A549 (cell line): ENCODE results near the gene HRC. TPM values are rescaled to one million over a fixed set of nuclear protein-coding genes. Genes with fewer than 3 reads are reported as not detected.

Experiments used
- ATAC-seq, 2 experiments: fragments of 200-7000 bp in 1 of 2; fragments of >200 bp in 1 of 2; cut with Nextera tagmentation in 1 of 2; cut with Tn5 transposase in 1 of 2; 3 replicates each; pipeline versions ENCODE4 v1.8.0 to v1.9.1; 2018 to 2020; ENCODE audit warnings: mild to moderate bottlenecking in 1 of 2, moderate library complexity in 1 of 2
- CTCF ChIA-PET: fragments of 300-600 bp; sonication (Branson Sonifier 250); formaldehyde crosslinking; extraction: SDS; loops from one replicate; lab custom pipeline; 2021; ENCODE audit warnings: antibody characterized with exemption, inconsistent platforms; lab: Yijun Ruan, JAX
- POLR2A ChIA-PET: fragments of 350-600 bp; formaldehyde crosslinking; extraction: SDS; loops from one replicate; lab custom pipeline; 2021; ENCODE audit warnings: antibody characterized with exemption, inconsistent platforms; lab: Yijun Ruan, JAX
- DNase-seq, 2 experiments: peaks; one replicate each; pipeline versions ENCODE4 v3.0.0 to v3.0.0-alpha.2; 2011 to 2016; ENCODE audit warnings: low read depth in 1 of 2, low spot score in 1 of 2
- FAIRE-seq: peaks from 2 replicates; lab custom pipeline; 2011; peaks lifted over from hg19 to GRCh38; lab: Jason Lieb, UNC
- H3K27ac ChIP-seq, 2 experiments: fragments of >200 bp; sonication (Bioruptor Twin); formaldehyde crosslinking; 3 replicates each; pipeline ENCODE4 v1.5.1; 2016 to 2017
- H3K4me1 ChIP-seq: fragments of >200 bp; sonication (Bioruptor Twin); formaldehyde crosslinking; 3 replicates; pipeline ENCODE4 v1.6.1; 2016
- H3K4me2 ChIP-seq: fragments of >200 bp; sonication (Bioruptor Twin); formaldehyde crosslinking; 3 replicates; pipeline ENCODE4 v1.6.1; 2016
- H3K4me3 ChIP-seq: fragments of >200 bp; sonication (Bioruptor Twin); formaldehyde crosslinking; 3 replicates; pipeline ENCODE4 v1.5.1; 2016
- H3K9me3 ChIP-seq: fragments of >200 bp; sonication (Bioruptor Twin); formaldehyde crosslinking; 3 replicates; pipeline ENCODE4 v1.6.1; 2016
- ATOH8 ChIP-seq: fragments of 250-450 bp; sonication (Bioruptor Pico); IDR thresholded peaks from 2 replicates; pipeline ENCODE4 v1.5.0; 2020; ENCODE audit warnings: low read depth, mild to moderate bottlenecking, moderate library complexity
- BCL3 ChIP-seq: fragments of >200 bp; sonication (Bioruptor Twin); formaldehyde crosslinking; IDR thresholded peaks from 3 replicates; pipeline ENCODE4 v1.6.1; 2016
- CBX2 ChIP-seq: fragments of 200-600 bp; sonication (generic); IDR thresholded peaks from 2 replicates; pipeline ENCODE4 v1.6.1; 2016; ENCODE audit warnings: low read depth, mild to moderate bottlenecking, borderline replicate concordance
- CHD2 ChIP-seq: fragments of 150-350 bp; IDR thresholded peaks from 2 replicates; pipeline ENCODE4 v1.6.1; 2014; ENCODE audit warnings: low read length; ENCODE audit not compliant: partially characterized antibody
- CHD4 ChIP-seq: fragments of 200-600 bp; sonication (generic); IDR thresholded peaks from 2 replicates; pipeline ENCODE4 v1.6.1; 2016; ENCODE audit warnings: antibody characterized with exemption, mild to moderate bottlenecking, borderline replicate concordance
- EHF ChIP-seq: fragments of 250-450 bp; sonication (Bioruptor Pico); IDR thresholded peaks from 2 replicates; pipeline ENCODE4 v1.5.0; 2020; ENCODE audit warnings: mild to moderate bottlenecking
- HEYL ChIP-seq: fragments of 250-450 bp; sonication (Bioruptor Pico); IDR thresholded peaks from 2 replicates; pipeline ENCODE4 v1.8.0; 2021; ENCODE audit warnings: mild to moderate bottlenecking, moderate library complexity
- HOXA7 ChIP-seq: fragments of 250-450 bp; sonication (Bioruptor Pico); IDR thresholded peaks from 2 replicates; pipeline ENCODE4 v1.5.0; 2020; ENCODE audit warnings: mild to moderate bottlenecking, moderate library complexity
- HOXB5 ChIP-seq: fragments of 250-450 bp; sonication (Bioruptor Pico); IDR thresholded peaks from 2 replicates; pipeline ENCODE4 v1.5.0; 2020; ENCODE audit warnings: mild to moderate bottlenecking, moderate library complexity
- JUN ChIP-seq, 2 experiments: fragments of >200 bp; sonication (Bioruptor Twin); formaldehyde crosslinking; IDR thresholded peaks; 2 replicates in 1 of 2; 3 replicates in 1 of 2; pipeline ENCODE4 v1.6.1; 2016 to 2017
- JUNB ChIP-seq: fragments of >200 bp; sonication (Bioruptor Twin); formaldehyde crosslinking; IDR thresholded peaks from 2 replicates; pipeline ENCODE4 v1.6.1; 2016
- KDM1A ChIP-seq: fragments of 200-600 bp; sonication (generic); IDR thresholded peaks from 2 replicates; pipeline ENCODE4 v1.6.1; 2016; ENCODE audit warnings: low read depth, mild to moderate bottlenecking
- MYC ChIP-seq: IDR thresholded peaks from 2 replicates; pipeline ENCODE4 v1.6.1; 2012; ENCODE audit warnings: mild to moderate bottlenecking, inconsistent platforms, low read length, improper control_type of control experiment, borderline replicate concordance
- PHF8 ChIP-seq: fragments of 200-600 bp; sonication (generic); IDR thresholded peaks from 2 replicates; pipeline ENCODE4 v1.6.1; 2016; ENCODE audit warnings: low read depth, mild to moderate bottlenecking, antibody characterized with exemption, moderate library complexity, borderline replicate concordance
- POLR2A ChIP-seq: IDR thresholded peaks from 2 replicates; pipeline ENCODE4 v1.6.1; 2012; ENCODE audit warnings: mild to moderate bottlenecking, low read length
- POLR2AphosphoS2 ChIP-seq: conservative IDR thresholded peaks from 2 replicates; pipeline ENCODE4 v1.6.1; 2012; ENCODE audit warnings: low read length, improper control_type of control experiment, inconsistent platforms
- RAD21 ChIP-seq, 2 experiments: fragments of >200 bp in 1 of 2; sonication (Bioruptor Twin) in 1 of 2; formaldehyde crosslinking in 1 of 2; IDR thresholded peaks in 1 of 2; conservative IDR thresholded peaks in 1 of 2; 2 replicates in 1 of 2; 3 replicates in 1 of 2; pipeline ENCODE4 v1.6.1; 2012 to 2018; ENCODE audit warnings: inconsistent platforms in 1 of 2
- REST ChIP-seq: fragments of 200-600 bp; sonication (generic); IDR thresholded peaks from 2 replicates; pipeline ENCODE4 v1.6.1; 2016; ENCODE audit warnings: antibody characterized with exemption, mild to moderate bottlenecking, moderate library complexity
- RFX5 ChIP-seq: fragments of 450-650 bp; IDR thresholded peaks from 2 replicates; pipeline ENCODE4 v1.7.1; 2014; ENCODE audit warnings: antibody characterized with exemption, mild to moderate bottlenecking, moderate library complexity
- RNF2 ChIP-seq: fragments of 200-600 bp; sonication (generic); IDR thresholded peaks from 2 replicates; pipeline ENCODE4 v1.6.1; 2016; ENCODE audit warnings: low read depth, mild to moderate bottlenecking, antibody characterized with exemption, moderate library complexity, borderline replicate concordance
- SREBF2 ChIP-seq: fragments of 450-650 bp; IDR thresholded peaks from 2 replicates; pipeline ENCODE4 v1.6.1; 2014; ENCODE audit warnings: mild to moderate bottlenecking, moderate library complexity
- TP53 ChIP-seq: fragments of 250-450 bp; sonication (Bioruptor Pico); IDR thresholded peaks from 2 replicates; pipeline ENCODE4 v1.5.0; 2021; ENCODE audit warnings: mild to moderate bottlenecking, moderate library complexity
- ZFP36 ChIP-seq: fragments of 450-650 bp; IDR thresholded peaks from 2 replicates; pipeline ENCODE4 v1.6.1; 2014; ENCODE audit warnings: borderline replicate concordance; ENCODE audit not compliant: partially characterized antibody
- WGBS: methylation state at CpG from one replicate; pipeline ENCODE4 v1.1.6; 2017; ENCODE audit errors: missing lambda C conversion rate; 5-methylcytosine and 5-hydroxymethylcytosine counted together
- polyA plus RNA-seq, 4 experiments: library from polyadenylated mRNA; depleted of rRNA in 3 of 4; stranded (reverse); fragments of >200 nt; fragmentation: RNase III in 1 of 4; extraction: RNeasy Plus Mini Kit Qiagen cat#74134 plus additional on column Dnase treatment in 1 of 4; gene quantifications; 2 replicates in 3 of 4; 3 replicates in 1 of 4; pipeline ENCODE4 v1.2.3, GENCODE V29; 2011 to 2017

Gene HRC
- polyA plus RNA-seq, 2 of the 4 experiments (the other 2 are of a cell fraction) = 0.04 TPM

- POLR2A ChIA-PET = interaction anchor here (0.6 kb wide), 1 partner anchor 34 kb away, joined by 4 read pairs; no protein-coding TSS in a partner anchor
- no peaks in the 10 kb centered on the region for H3K9me3 ChIP-seq
- ATAC-seq (no peak), DNase-seq (no peak), FAIRE-seq (no peak)
- WGBS = 92% methylated on average over 13 of the region's 13 CpGs
- H3K4me2 ChIP-seq = no peak overlapping the region
- peaks cover 10% of the 10 kb centered on the region; the same call in 2 of the 3 replicates for H3K4me1 ChIP-seq
- H3K4me3 ChIP-seq = no peak overlapping the region
- H3K27ac ChIP-seq = no peak overlapping the region
- CTCF ChIA-PET = interaction anchor here (0.6 to 6.8 kb wide), 17 partner anchors 14 to 486 kb away, joined by 3 to 30 read pairs (median 4); partner anchors contain the start of gene LIN7B
- TF ChIP-seq MYC (no peak), KDM1A (no peak), HOXA7 (no peak), SREBF2 (no peak), ZFP36 (no peak), HOXB5 (no peak), EHF (CRISPR knock-in tag) (no peak), BCL3 (no peak), HEYL (CRISPR knock-in tag) (no peak)
These were observed 5.4 kb upstream of the HRC start for GRCh38 chr19:49160450-49161189.

- POLR2A ChIA-PET = no interaction called here
- DNase-seq = peak; percentile 84 to 91
- TF ChIP-seq PHF8 (peak; percentile 81; the same call in 1 of the 2 replicates), MYC (0 out of 2 replicates have a peak, but pooled peaks have one; percentile 33), JUN (IDR thresholded peaks at IDR 0.05) (peak in 1 of 2 experiments; percentile 55; a peak in 2 of 5 replicates), POLR2A (peak; percentile 86), CHD2 (no peak)
- TF ChIP-seq, all 56 proteins: peak for 4
- ATAC-seq = peak; percentile 89 to 97
- 3% methylated on average over 14 of the region's 41 CpGs for WGBS
- peak within 1 kb of the TSS; percentile 83 for H3K4me2 ChIP-seq
- H3K4me1 ChIP-seq = peaks cover 10% of the 10 kb centered on the region; the same call in 2 of the 3 replicates
- peak within 1 kb of the TSS; percentile 83 to 93 for H3K27ac ChIP-seq
- H3K4me3 ChIP-seq = peak within 1 kb of the TSS; percentile 93
- no peaks in the 10 kb centered on the region for H3K9me3 ChIP-seq
- CTCF ChIA-PET = interaction anchor here (1.3 to 4.5 kb wide), 2 partner anchors 11 to 41 kb away, joined by 4 to 17 read pairs; no protein-coding TSS in a partner anchor
- FAIRE-seq = no peak
These were observed 2.4 kb upstream of the HRC start, which contains the start of gene TRPM4 for GRCh38 chr19:49157445-49158224. TSS of gene TRPM4 (plus strand) at chr19:49157792. CDS start at chr19:49157867, 75 bp downstream.

GRCh38 chr19:49155820-49156346, 687 bp upstream of the HRC start:
- ChIA-PET CTCF (interaction anchor here (1.4 to 2.2 kb wide), 3 partner anchors 10 to 58 kb away, joined by 5 to 16 read pairs (median 9); no protein-coding TSS in a partner anchor), POLR2A (no interaction called here)
- Histone ChIP-seq H3K4me3 (no peak overlapping the region), H3K4me1 (peaks cover 19% of the 10 kb centered on the region; the same call in 2 of the 3 replicates), H3K4me2 (no peak overlapping the region), H3K9me3 (no peaks in the 10 kb centered on the region), H3K27ac (no peak overlapping the region)
- WGBS = 46% methylated on average over 4 of the region's 4 CpGs
- ATAC-seq (no peak), DNase-seq (no peak), FAIRE-seq (no peak)
- TF ChIP-seq REST = no peak
- TF ChIP-seq JUNB = no peak
- TF ChIP-seq RAD21 (conservative IDR thresholded peaks at IDR 0.05 in 1 of 2, IDR thresholded peaks at IDR 0.05 in 1 of 2) = no peak
- TF ChIP-seq POLR2A = no peak
- TF ChIP-seq POLR2AphosphoS2 = no peak
- no peak for TF ChIP-seq CBX2
- no peak for TF ChIP-seq CHD4
- no peak for TF ChIP-seq ATOH8 (CRISPR knock-in tag)
- no peak for TF ChIP-seq RFX5
- no peak for TF ChIP-seq TP53 (CRISPR knock-in tag)
- TF ChIP-seq RNF2 = no peak
